Measurements from ENCODE around the gene KRT79.

KRT79 gene

GRCh38 chr12:52834727-52835001, 553 bp upstream of the KRT79 start:
- no peak for FAIRE-seq

- FAIRE-seq: no peak
These were observed 866 bp downstream of the KRT79 start for GRCh38 chr12:52832985-52833905.

GRCh38 chr12:52832451-52832850, 1.7 kb downstream of the KRT79 start:
- FAIRE-seq: no peak

GRCh38 chr12:52831251-52831650, 2.9 kb downstream of the KRT79 start:
- no peak for FAIRE-seq

- FAIRE-seq: no peak
These were observed 3.9 kb downstream of the KRT79 start for GRCh38 chr12:52829986-52830770.

- FAIRE-seq: no peak
These were observed 5.5 kb downstream of the KRT79 start for GRCh38 chr12:52828591-52829021.

- FAIRE-seq: no peak
These were observed 6.0 kb downstream of the KRT79 start for GRCh38 chr12:52828156-52828555.

- no peak for FAIRE-seq
These were observed 6.5 kb downstream of the KRT79 start for GRCh38 chr12:52827499-52828090.

- no peak for FAIRE-seq
These were observed 7.3 kb downstream of the KRT79 start for GRCh38 chr12:52826611-52827498.

GRCh38 chr12:52825961-52826360, 8.2 kb downstream of the KRT79 start:
- no peak for FAIRE-seq

GRCh38 chr12:52824741-52825410, 9.2 kb downstream of the KRT79 start:
- FAIRE-seq: no peak

- FAIRE-seq: no peak
These were observed 10.2 kb downstream of the KRT79 start for GRCh38 chr12:52823761-52824450.

GRCh38 chr12:52822771-52823510, 11.2 kb downstream of the KRT79 start:
- no peak for FAIRE-seq

GRCh38 chr12:52821826-52822660, 12.1 kb downstream of the KRT79 start:
- no peak for FAIRE-seq

- no peak for FAIRE-seq
These were observed 12.9 kb downstream of the KRT79 start for GRCh38 chr12:52821071-52821730.

GRCh38 chr12:52820521-52820920, 13.6 kb downstream of the KRT79 start:
- no peak for FAIRE-seq

- no peak for FAIRE-seq
These were observed 14.2 kb downstream of the KRT79 start for GRCh38 chr12:52819731-52820510.

- no peak for FAIRE-seq
These were observed 15.2 kb downstream of the KRT79 start for GRCh38 chr12:52818887-52819420.
